GM12878 (cell line): ENCODE measurements around the gene UIMC1. TPM values are rescaled to one million over a fixed set of nuclear protein-coding genes. Genes with fewer than 3 reads are reported as not detected.

Experiments
- ATAC-seq: fragments of 200-7000 bp; cut with Tn5 transposase; 3 replicates; pipeline ENCODE4 v1.9.1; 2020; ENCODE audit warnings: mild to moderate bottlenecking, moderate library complexity
- BruUV-seq: library from RNA; stranded (reverse); fragments of 400-500 nt; replicated peaks from 2 replicates; lab custom pipeline; 2021; lab: Mats Ljungman, UMichigan
- CTCF ChIA-PET: fragments of 300-600 bp; sonication (Branson Sonifier 250); formaldehyde crosslinking; extraction: SDS; loops from one replicate; lab custom pipeline; 2021; ENCODE audit warnings: inconsistent platforms; lab: Yijun Ruan, JAX
- POLR2A ChIA-PET: fragments of 350-600 bp; formaldehyde crosslinking; extraction: SDS; loops from one replicate; lab custom pipeline; 2021; ENCODE audit warnings: inconsistent platforms; lab: Charles Lee
- RAD21 ChIA-PET: fragments of 300-600 bp; sonication (Branson Sonifier 250); formaldehyde crosslinking; loops from one replicate; lab custom pipeline; 2023; ENCODE audit warnings: antibody characterized with exemption; ENCODE audit not compliant: unreplicated experiment; lab: Charles Lee
- SMC1A ChIA-PET: fragments of 300-600 bp; sonication (Branson Sonifier 250); formaldehyde crosslinking; loops from one replicate; lab custom pipeline; 2023; ENCODE audit not compliant: unreplicated experiment, uncharacterized antibody; lab: Charles Lee
- DNase-seq: peaks from one replicate; pipeline ENCODE4 v3.0.0-alpha.2; 2011; ENCODE audit warnings: low read depth, low spot score
- FAIRE-seq: peaks from 3 replicates; lab custom pipeline; 2011; peaks lifted over from hg19 to GRCh38; lab: Jason Lieb, UNC
- H2AFZ ChIP-seq: 2 replicates; pipeline ENCODE4 v1.6.0; 2011; ENCODE audit warnings: low read depth, low read length, control low read depth; ENCODE audit not compliant: control insufficient read depth
- H3K27ac ChIP-seq: 2 replicates; pipeline ENCODE4 v1.5.1; 2011; ENCODE audit warnings: control low read depth; ENCODE audit not compliant: control insufficient read depth, insufficient read depth
- H3K27me3 ChIP-seq, 2 experiments: replicated peaks in 1 of 2; 2 replicates each; pipeline versions ENCODE4 v1.6.0 to v1.6.1; 2011; ENCODE audit warnings: low read length in 1 of 2; ENCODE audit not compliant: control insufficient read depth in 2 of 2, insufficient read depth in 2 of 2
- H3K36me3 ChIP-seq, 2 experiments: 2 replicates each; pipeline ENCODE4 v1.5.1; 2011; ENCODE audit warnings: low read length in 1 of 2; ENCODE audit not compliant: control insufficient read depth in 2 of 2, insufficient read depth in 2 of 2
- H3K4me1 ChIP-seq: 2 replicates; pipeline ENCODE4 v1.6.1; 2011; ENCODE audit warnings: mild to moderate bottlenecking, low read length, moderate library complexity, mixed read lengths; ENCODE audit not compliant: control insufficient read depth, insufficient read depth
- H3K4me2 ChIP-seq: 2 replicates; pipeline ENCODE4 v1.6.0; 2011; ENCODE audit warnings: control low read depth; ENCODE audit not compliant: control insufficient read depth, insufficient read depth
- H3K4me3 ChIP-seq: fragments of 200-600 bp; sonication (generic); 2 replicates; pipeline ENCODE4 v1.5.1; 2016
- H3K79me2 ChIP-seq: 2 replicates; pipeline ENCODE4 v1.6.0; 2011; ENCODE audit warnings: low read length; ENCODE audit not compliant: control insufficient read depth, insufficient read depth
- H3K9ac ChIP-seq: 2 replicates; pipeline ENCODE4 v1.8.0; 2011; ENCODE audit warnings: low read length, control low read depth, mixed read lengths; ENCODE audit not compliant: control insufficient read depth, insufficient read depth
- H3K9me3 ChIP-seq: replicated peaks from 3 replicates; pipeline ENCODE4 v1.5.1; 2011; ENCODE audit warnings: mild to moderate bottlenecking, low read length; ENCODE audit not compliant: control insufficient read depth, insufficient read depth
- H4K20me1 ChIP-seq: 2 replicates; pipeline ENCODE4 v1.6.0; 2011; ENCODE audit not compliant: control insufficient read depth, insufficient read depth
- BACH1 ChIP-seq: fragments of 450-650 bp; IDR thresholded peaks from 2 replicates; pipeline ENCODE4 v1.6.1; 2017; ENCODE audit warnings: mild to moderate bottlenecking, borderline replicate concordance
- BMI1 ChIP-seq: fragments of 450-650 bp; IDR thresholded peaks from 2 replicates; pipeline ENCODE4 v1.6.1; 2016; ENCODE audit warnings: mild to moderate bottlenecking, moderate library complexity, borderline replicate concordance
- CREM ChIP-seq: IDR thresholded peaks from 2 replicates; pipeline ENCODE4 v1.6.1; 2014; ENCODE audit warnings: antibody characterized with exemption, low read depth
- CTCF ChIP-seq, 3 experiments: IDR thresholded peaks in 2 of 3; conservative IDR thresholded peaks in 1 of 3; 2 replicates each; pipeline ENCODE4 v1.5.1; 2011; ENCODE audit warnings: low read depth in 3 of 3, low read length in 3 of 3, mild to moderate bottlenecking in 3 of 3, control low read depth in 2 of 3, moderate library complexity in 2 of 3, inconsistent platforms in 1 of 3, mixed read lengths in 1 of 3; ENCODE audit not compliant: control insufficient read depth in 2 of 3, insufficient read depth in 1 of 3; ENCODE audit errors: extremely low read depth in 1 of 3
- DPF2 ChIP-seq: fragments of 450-650 bp; IDR thresholded peaks from 2 replicates; pipeline ENCODE4 v1.6.1; 2017; ENCODE audit warnings: mild to moderate bottlenecking
- GABPA ChIP-seq: IDR thresholded peaks from 2 replicates; pipeline ENCODE4 v1.6.1; 2014; ENCODE audit warnings: antibody characterized with exemption, low read depth, mild to moderate bottlenecking, inconsistent platforms
- HDAC6 ChIP-seq: fragments of 200-600 bp; sonication (generic); IDR thresholded peaks from one replicate; pipeline ENCODE4 v1.8.0; 2017; ENCODE audit warnings: antibody characterized with exemption; ENCODE audit not compliant: unreplicated experiment
- KAT2A ChIP-seq: conservative IDR thresholded peaks from 2 replicates; pipeline ENCODE4 v1.6.1; 2011; ENCODE audit warnings: low read depth, low read length; ENCODE audit not compliant: control insufficient read depth
- KDM1A ChIP-seq: fragments of 200-600 bp; sonication (generic); IDR thresholded peaks from 2 replicates; pipeline ENCODE4 v1.6.1; 2016; ENCODE audit warnings: borderline replicate concordance
- MLLT1 ChIP-seq: fragments of 450-650 bp; IDR thresholded peaks from 2 replicates; pipeline ENCODE4 v1.6.1; 2016; ENCODE audit warnings: mild to moderate bottlenecking
- RAD21 ChIP-seq: IDR thresholded peaks from 2 replicates; pipeline ENCODE4 v1.6.1; 2011; ENCODE audit warnings: mild to moderate bottlenecking, low read depth, low read length, moderate library complexity; ENCODE audit not compliant: insufficient read depth
- SMC3 ChIP-seq: IDR thresholded peaks from 2 replicates; pipeline ENCODE4 v1.6.1; 2011; ENCODE audit warnings: low read length, improper control_type of control experiment, borderline replicate concordance
- WGBS: methylation state at CpG from one replicate; pipeline ENCODE4 v1.1.6; 2016; ENCODE audit warnings: low lambda C conversion rate; ENCODE audit not compliant: insufficient replicate concordance, insufficient coverage; ENCODE audit errors: missing lambda C conversion rate; 5-methylcytosine and 5-hydroxymethylcytosine counted together
- in situ Hi-C: fragments of 300-500 bp; cut with MboI; formaldehyde crosslinking; loops from 9 replicates; pipeline ENCODE4 v1.14.3; 2018; ENCODE audit warnings: mixed read lengths
- intact Hi-C: fragments of 100-400 bp; cut with micrococcal nuclease; formaldehyde crosslinking; loops from one replicate; pipeline ENCODE4 v1.14.2; 2022; ENCODE audit not compliant: unreplicated experiment
- polyA plus RNA-seq, 11 experiments: library from polyadenylated mRNA; depleted of rRNA in 4 of 11; unstranded in 6 of 11; stranded (reverse) in 5 of 11; fragments of >200 nt; fragmentation: Nextera tagmentation in 4 of 11; fragmentation: Illumina TruSeq in 1 of 11; extraction: Ambion mirVana in 4 of 11; extraction: Trizol in 1 of 11; gene quantifications; 1 replicate in 1 of 11; 2 replicates in 10 of 11; pipeline versions ENCODE4 v1.2.1 to v1.2.3, GENCODE V29; 2011 to 2016; ENCODE audit warnings: inconsistent platforms in 2 of 11, missing spikeins in 2 of 11, low read depth in 1 of 11
- total RNA-seq, 4 experiments: library from RNA; depleted of rRNA in 3 of 4; stranded (reverse); fragments of >200 nt in 3 of 4; fragmentation: Illumina TruSeq in 1 of 4; extraction: Trizol in 1 of 4; gene quantifications; 2 replicates each; pipeline versions ENCODE4 v1.2.1 to v1.2.3, GENCODE V29; 2013 to 2021

UIMC1 gene
- total and polyA plus RNA-seq, 10 of the 15 experiments (the other 5 are each of a cell fraction or from before 2014, with no cell fraction given), result 16.2 to 51.4 (median 32.7) TPM

GRCh38 chr5:176959051-176959450 is 47.5 kb downstream of the UIMC1 start:
- H3K4me1 ChIP-seq, result no peaks in the 10 kb centered on the region
- no peak for FAIRE-seq
- ATAC-seq, result peak; percentile 82
- in situ Hi-C loops, result loop anchor here (5.0 kb wide), 1 partner anchor 302 kb away; no protein-coding TSS in a partner anchor
- no peak overlapping the region for H3K27ac ChIP-seq
- RAD21 ChIA-PET, result interaction anchor here (1.8 to 3.0 kb wide), 2 partner anchors 154 to 298 kb away, joined by 3 to 12 read pairs; no protein-coding TSS in a partner anchor
- SMC1A ChIA-PET, result interaction anchor here (1.4 kb wide), 1 partner anchor 299 kb away, joined by 3 read pairs; no protein-coding TSS in a partner anchor
- DNase-seq, result no peak
- H3K27me3 ChIP-seq, result no peaks in the 10 kb centered on the region
- WGBS, result 93% methylated on average over 3 of the region's 3 CpGs
- H4K20me1 ChIP-seq, result no peaks in the 10 kb centered on the region
- H3K9ac ChIP-seq, result no peak overlapping the region
- TF ChIP-seq BMI1 (no peak), GABPA (no peak), SMC3 (peak; percentile 47; the same call in 1 of the 2 replicates), DPF2 (no peak), CREM (no peak), MLLT1 (no peak), KDM1A (no peak), BACH1 (no peak), KAT2A (no peak), HDAC6 (no peak), RAD21 (peak; percentile 54), CTCF (IDR thresholded peaks at IDR 0.05 in 2 of 3, conservative IDR thresholded peaks at IDR 0.05 in 1 of 3; ENCODE audit: control insufficient read depth in 2 of 3, extremely low read depth in 1 of 3, insufficient read depth in 1 of 3, low read depth in 3 of 3, low read length in 3 of 3) (peak; percentile 32 to 59 (median 37); a peak in 4 of 6 replicates)
- TF ChIP-seq, all 136 proteins: peak for 3
- no peaks in the 10 kb centered on the region for H3K9me3 ChIP-seq
- POLR2A ChIA-PET, result interaction anchor here (0.6 kb wide), 1 partner anchor 38 kb away, joined by 4 read pairs; no protein-coding TSS in a partner anchor
- H3K4me3 ChIP-seq, result no peak overlapping the region
- H3K4me2 ChIP-seq, result no peak overlapping the region
- intact Hi-C loops, result loop anchor here (2.0 to 10.0 kb wide), 2 partner anchors 144 to 300 kb away; partner anchors contain the start of gene UNC5A
- H3K79me2 ChIP-seq, result no peaks in the 10 kb centered on the region
- CTCF ChIA-PET, result interaction anchor here (0.8 to 3.5 kb wide), 3 partner anchors 52 to 298 kb away, joined by 3 to 23 read pairs (median 3); no protein-coding TSS in a partner anchor
- H2AFZ ChIP-seq, result no peak overlapping the region
- H3K36me3 ChIP-seq, result peaks cover 0 to 19% of the 10 kb centered on the region in 2 experiments; a peak in 2 of 4 replicates
- no TSS peak for BruUV-seq
